Karpas-422 (cell line): ENCODE results near the gene GRIA3. TPM values are rescaled to one million over a fixed set of nuclear protein-coding genes. Genes with fewer than 3 reads are reported as not detected.

ENCODE experiments used
- DNase-seq: peaks from one replicate; pipeline ENCODE4 v3.0.0-alpha.2; 2015
- H2AFZ ChIP-seq: fragments of 200-600 bp; sonication (generic); 2 replicates; pipeline ENCODE4 v1.6.1; 2014; ENCODE audit warnings: antibody characterized with exemption, low read length, mixed read lengths
- H3K27ac ChIP-seq: fragments of 200-600 bp; sonication (generic); 2 replicates; pipeline ENCODE4 v1.5.1; 2014; ENCODE audit warnings: mild to moderate bottlenecking, low read length, moderate library complexity
- H3K27me3 ChIP-seq: fragments of 200-600 bp; sonication (generic); 2 replicates; pipeline ENCODE4 v1.6.1; 2014; ENCODE audit warnings: low read length, mixed read lengths
- H3K36me3 ChIP-seq: fragments of 200-600 bp; sonication (generic); 2 replicates; pipeline ENCODE4 v1.6.1; 2014; ENCODE audit warnings: low read length, mixed read lengths; ENCODE audit not compliant: insufficient read depth
- H3K4me1 ChIP-seq: fragments of 200-600 bp; sonication (generic); 2 replicates; pipeline ENCODE4 v1.6.1; 2014; ENCODE audit warnings: mild to moderate bottlenecking, low read length, mixed read lengths
- H3K4me2 ChIP-seq: fragments of 200-600 bp; sonication (generic); 2 replicates; pipeline ENCODE4 v1.6.1; 2014; ENCODE audit warnings: low read length, low read depth, mild to moderate bottlenecking; ENCODE audit not compliant: poor library complexity, severe bottlenecking
- H3K4me3 ChIP-seq: fragments of 200-600 bp; sonication (generic); 2 replicates; pipeline ENCODE4 v1.5.1; 2014; ENCODE audit warnings: mild to moderate bottlenecking, antibody characterized with exemption, low read length, mixed read lengths
- H3K79me2 ChIP-seq: fragments of 200-600 bp; sonication (generic); 2 replicates; pipeline ENCODE4 v1.6.1; 2014; ENCODE audit warnings: mild to moderate bottlenecking, low read length, mixed read lengths
- H3K9ac ChIP-seq: fragments of 200-600 bp; sonication (generic); 2 replicates; pipeline ENCODE4 v1.6.0; 2014; ENCODE audit warnings: low read length
- H3K9me2 ChIP-seq: fragments of 200-600 bp; sonication (generic), shearing (Covaris generic); replicated peaks from 2 replicates; pipeline ENCODE4 v1.6.0; 2014; ENCODE audit warnings: mild to moderate bottlenecking, low read length, moderate library complexity; ENCODE audit not compliant: insufficient read depth
- H3K9me3 ChIP-seq: fragments of 300-700, 200-600 bp; sonication (generic); 2 replicates; pipeline ENCODE4 v1.6.1; 2014; ENCODE audit warnings: low read length, mixed read lengths
- H4K20me1 ChIP-seq: fragments of 200-600 bp; sonication (generic); 2 replicates; pipeline ENCODE4 v1.6.1; 2014; ENCODE audit warnings: mild to moderate bottlenecking, antibody characterized with exemption, low read length, low read depth; ENCODE audit not compliant: insufficient read depth
- total RNA-seq: library from RNA; depleted of rRNA; stranded (reverse); fragments of >200 nt; shearing (Covaris generic); gene quantifications from 2 replicates; pipeline ENCODE4 v1.2.3, GENCODE V29; 2014; ENCODE audit warnings: low replicate concordance

Gene GRIA3
- total RNA-seq, 1 experiment from 2014 or later = not detected

- no peaks in the 10 kb centered on the region for H3K4me1 ChIP-seq
- no peak overlapping the region for H2AFZ ChIP-seq
- H3K4me2 ChIP-seq = no peak overlapping the region
- H3K9me3 ChIP-seq = no peaks in the 10 kb centered on the region
- no peaks in the 10 kb centered on the region for H3K27me3 ChIP-seq
- H3K27ac ChIP-seq = no peak overlapping the region
- H4K20me1 ChIP-seq = no peaks in the 10 kb centered on the region
- H3K9ac ChIP-seq = no peak overlapping the region
- no peak for DNase-seq
- H3K79me2 ChIP-seq = no peaks in the 10 kb centered on the region
- no peak overlapping the region for H3K4me3 ChIP-seq
- no peaks in the 10 kb centered on the region for H3K9me2 ChIP-seq
- no peaks in the 10 kb centered on the region for H3K36me3 ChIP-seq
These were observed 138.5 kb downstream of the GRIA3 start for GRCh38 chrX:123322536-123322935.

GRCh38 chrX:123324625-123325024 lies 140.5 kb downstream of the GRIA3 start:
- Histone ChIP-seq H3K4me3 (no peak overlapping the region), H3K79me2 (no peaks in the 10 kb centered on the region), H3K4me2 (no peak overlapping the region), H4K20me1 (no peaks in the 10 kb centered on the region), H3K36me3 (no peaks in the 10 kb centered on the region), H3K9ac (no peak overlapping the region), H3K9me3 (no peaks in the 10 kb centered on the region), H3K9me2 (no peaks in the 10 kb centered on the region), H3K27me3 (no peaks in the 10 kb centered on the region), H2AFZ (no peak overlapping the region), H3K4me1 (no peaks in the 10 kb centered on the region), H3K27ac (no peak overlapping the region)
- no peak for DNase-seq

GRCh38 chrX:123330229-123330942 lies 146.3 kb downstream of the GRIA3 start:
- Histone ChIP-seq H3K4me2 (no peak overlapping the region), H3K4me1 (no peaks in the 10 kb centered on the region), H3K27me3 (no peaks in the 10 kb centered on the region), H3K9me3 (no peaks in the 10 kb centered on the region), H3K36me3 (no peaks in the 10 kb centered on the region), H4K20me1 (no peaks in the 10 kb centered on the region), H2AFZ (no peak overlapping the region), H3K9me2 (no peaks in the 10 kb centered on the region), H3K79me2 (no peaks in the 10 kb centered on the region), H3K4me3 (no peak overlapping the region), H3K9ac (no peak overlapping the region), H3K27ac (no peak overlapping the region)
- no peak for DNase-seq

GRCh38 chrX:123331349-123331748 lies 147.3 kb downstream of the GRIA3 start:
- no peaks in the 10 kb centered on the region for H3K36me3 ChIP-seq
- no peak overlapping the region for H2AFZ ChIP-seq
- H3K9ac ChIP-seq = no peak overlapping the region
- H3K4me3 ChIP-seq = no peak overlapping the region
- H3K79me2 ChIP-seq = no peaks in the 10 kb centered on the region
- no peak for DNase-seq
- H3K4me2 ChIP-seq = no peak overlapping the region
- H3K9me2 ChIP-seq = no peaks in the 10 kb centered on the region
- H4K20me1 ChIP-seq = no peaks in the 10 kb centered on the region
- H3K9me3 ChIP-seq = no peaks in the 10 kb centered on the region
- no peaks in the 10 kb centered on the region for H3K27me3 ChIP-seq
- H3K27ac ChIP-seq = no peak overlapping the region
- H3K4me1 ChIP-seq = no peaks in the 10 kb centered on the region

GRCh38 chrX:123331859-123332258 lies 147.8 kb downstream of the GRIA3 start:
- no peak overlapping the region for H3K4me3 ChIP-seq
- no peak overlapping the region for H3K4me2 ChIP-seq
- no peak for DNase-seq
- H3K36me3 ChIP-seq = no peaks in the 10 kb centered on the region
- no peaks in the 10 kb centered on the region for H3K9me3 ChIP-seq
- no peak overlapping the region for H3K27ac ChIP-seq
- H4K20me1 ChIP-seq = no peaks in the 10 kb centered on the region
- no peak overlapping the region for H3K9ac ChIP-seq
- H2AFZ ChIP-seq = no peak overlapping the region
- no peaks in the 10 kb centered on the region for H3K9me2 ChIP-seq
- H3K79me2 ChIP-seq = no peaks in the 10 kb centered on the region
- no peaks in the 10 kb centered on the region for H3K4me1 ChIP-seq
- no peaks in the 10 kb centered on the region for H3K27me3 ChIP-seq

GRCh38 chrX:123336666-123337065 lies 152.6 kb downstream of the GRIA3 start:
- Histone ChIP-seq H3K36me3 (no peaks in the 10 kb centered on the region), H3K79me2 (no peaks in the 10 kb centered on the region), H2AFZ (no peak overlapping the region), H3K4me1 (no peaks in the 10 kb centered on the region), H3K4me3 (no peak overlapping the region), H4K20me1 (no peaks in the 10 kb centered on the region), H3K9me2 (no peaks in the 10 kb centered on the region), H3K9me3 (no peaks in the 10 kb centered on the region), H3K4me2 (no peak overlapping the region), H3K27ac (no peak overlapping the region), H3K27me3 (no peaks in the 10 kb centered on the region), H3K9ac (no peak overlapping the region)
- DNase-seq = no peak

GRCh38 chrX:123337886-123338639 lies 154.0 kb downstream of the GRIA3 start:
- H3K9me2 ChIP-seq = no peaks in the 10 kb centered on the region
- H3K9me3 ChIP-seq = no peaks in the 10 kb centered on the region
- DNase-seq = no peak
- no peaks in the 10 kb centered on the region for H3K27me3 ChIP-seq
- no peaks in the 10 kb centered on the region for H4K20me1 ChIP-seq
- no peak overlapping the region for H3K9ac ChIP-seq
- no peak overlapping the region for H3K4me3 ChIP-seq
- no peak overlapping the region for H3K4me2 ChIP-seq
- no peak overlapping the region for H2AFZ ChIP-seq
- H3K36me3 ChIP-seq = no peaks in the 10 kb centered on the region
- no peaks in the 10 kb centered on the region for H3K4me1 ChIP-seq
- no peaks in the 10 kb centered on the region for H3K79me2 ChIP-seq
- no peak overlapping the region for H3K27ac ChIP-seq

GRCh38 chrX:123339221-123339905 lies 155.3 kb downstream of the GRIA3 start:
- no peak overlapping the region for H3K4me2 ChIP-seq
- H3K9me3 ChIP-seq = no peaks in the 10 kb centered on the region
- H3K27me3 ChIP-seq = no peaks in the 10 kb centered on the region
- no peak overlapping the region for H3K9ac ChIP-seq
- H3K36me3 ChIP-seq = no peaks in the 10 kb centered on the region
- H4K20me1 ChIP-seq = no peaks in the 10 kb centered on the region
- H3K79me2 ChIP-seq = no peaks in the 10 kb centered on the region
- H2AFZ ChIP-seq = no peak overlapping the region
- no peak overlapping the region for H3K27ac ChIP-seq
- H3K9me2 ChIP-seq = no peaks in the 10 kb centered on the region
- DNase-seq = peak; percentile 32
- no peak overlapping the region for H3K4me3 ChIP-seq
- H3K4me1 ChIP-seq = no peaks in the 10 kb centered on the region
